Neural cell (in vitro differentiated cells): ENCODE measurements around the gene PIK3R6. TPM values are rescaled to one million over a fixed set of nuclear protein-coding genes. Genes with fewer than 3 reads are reported as not detected.

Experiments used
- H2AFZ ChIP-seq: fragments of 200-600, 300-800 bp; sonication (generic), shearing (Covaris generic); 2 replicates; pipeline ENCODE4 v1.6.0; 2014; ENCODE audit warnings: low read depth, mild to moderate bottlenecking, antibody characterized with exemption, low read length, moderate library complexity
- H3F3A ChIP-seq: fragments of 200-600 bp; shearing (Covaris generic); 2 replicates; pipeline ENCODE4 v1.6.1; 2016; ENCODE audit warnings: mild to moderate bottlenecking, moderate library complexity, mixed read lengths, antibody characterized with exemption, low read length; ENCODE audit not compliant: insufficient read depth, poor library complexity, severe bottlenecking
- H3K27ac ChIP-seq: fragments of 200-600, 300-800 bp; sonication (generic), shearing (Covaris generic); 2 replicates; pipeline ENCODE4 v1.5.1; 2014; ENCODE audit warnings: mild to moderate bottlenecking, low read length, moderate library complexity
- H3K27me3 ChIP-seq: fragments of 300-800, 200-600 bp; sonication (generic), shearing (Covaris generic); 2 replicates; pipeline ENCODE4 v1.6.0; 2014; ENCODE audit warnings: mild to moderate bottlenecking, low read depth, low read length, moderate library complexity; ENCODE audit not compliant: insufficient read depth
- H3K36me3 ChIP-seq: fragments of 300-800, 200-600 bp; sonication (generic), shearing (Covaris generic); 2 replicates; pipeline ENCODE4 v1.5.1; 2014; ENCODE audit warnings: mild to moderate bottlenecking, antibody characterized with exemption, low read length, moderate library complexity; ENCODE audit not compliant: insufficient read depth
- H3K4me2 ChIP-seq: fragments of 300-800, 200-600 bp; sonication (generic), shearing (Covaris generic); 2 replicates; pipeline ENCODE4 v1.6.0; 2014; ENCODE audit warnings: mild to moderate bottlenecking, low read length
- H3K4me3 ChIP-seq: fragments of 300-800, 200-600 bp; sonication (generic), shearing (Covaris generic); 2 replicates; pipeline ENCODE4 v1.5.1; 2014; ENCODE audit warnings: mild to moderate bottlenecking, low read length, moderate library complexity
- H3K79me2 ChIP-seq: fragments of 200-600 bp; shearing (Covaris generic); replicated peaks from 2 replicates; pipeline ENCODE4 v1.6.0; 2014; ENCODE audit warnings: mild to moderate bottlenecking, low read length, moderate library complexity; ENCODE audit not compliant: insufficient read depth
- H3K9ac ChIP-seq: fragments of 300-800, 200-600 bp; sonication (generic), shearing (Covaris generic); 2 replicates; pipeline ENCODE4 v1.6.1; 2016; ENCODE audit warnings: mild to moderate bottlenecking, low read length, mixed read lengths
- H3K9me2 ChIP-seq: fragments of 200-600 bp; shearing (Covaris generic); 2 replicates; pipeline ENCODE4 v1.6.1; 2016; ENCODE audit warnings: mild to moderate bottlenecking, low read length, mixed read lengths; ENCODE audit not compliant: insufficient read depth
- H3K9me3 ChIP-seq: fragments of 200-600, 300-800 bp; sonication (generic), shearing (Covaris generic); 2 replicates; pipeline ENCODE4 v1.6.1; 2016; ENCODE audit warnings: mild to moderate bottlenecking, mixed run types, low read length, moderate library complexity, mixed read lengths
- H4K20me1 ChIP-seq: fragments of 200-600 bp; shearing (Covaris generic); 2 replicates; pipeline ENCODE4 v1.6.1; 2016; ENCODE audit warnings: mild to moderate bottlenecking, mixed run types; ENCODE audit not compliant: insufficient read depth
- CTCF ChIP-seq: fragments of 450-650 bp; IDR thresholded peaks from 2 replicates; pipeline ENCODE4 v1.5.1; 2014; ENCODE audit warnings: antibody characterized with exemption, mild to moderate bottlenecking, moderate library complexity; ENCODE audit not compliant: poor library complexity, severe bottlenecking
- EP300 ChIP-seq: fragments of 450-650 bp; conservative IDR thresholded peaks from 2 replicates; pipeline ENCODE4 v1.6.1; 2014; ENCODE audit warnings: antibody characterized with exemption, mild to moderate bottlenecking, moderate library complexity; ENCODE audit not compliant: poor library complexity, severe bottlenecking
- EZH2 ChIP-seq: fragments of 200-600, 300-800 bp; shearing (Covaris generic), sonication (generic); IDR thresholded peaks from 2 replicates; pipeline ENCODE4 v1.6.1; 2014; ENCODE audit warnings: antibody characterized with exemption, low read length, borderline replicate concordance, mild to moderate bottlenecking; ENCODE audit not compliant: insufficient read depth, poor library complexity, severe bottlenecking
- MXI1 ChIP-seq: fragments of 450-650 bp; conservative IDR thresholded peaks from 2 replicates; pipeline ENCODE4 v1.6.1; 2014; ENCODE audit warnings: antibody characterized with exemption, mild to moderate bottlenecking; ENCODE audit not compliant: poor library complexity, severe bottlenecking
- POLR2AphosphoS5 ChIP-seq: IDR thresholded peaks from 2 replicates; pipeline ENCODE4 v1.6.1; 2012
- RAD21 ChIP-seq: fragments of 450-650 bp; conservative IDR thresholded peaks from 2 replicates; pipeline ENCODE4 v1.6.1; 2014; ENCODE audit warnings: antibody characterized with exemption, mild to moderate bottlenecking, moderate library complexity
- REST ChIP-seq: IDR thresholded peaks from 2 replicates; pipeline ENCODE4 v1.6.1; 2012; ENCODE audit warnings: borderline replicate concordance
- SMC3 ChIP-seq: fragments of 450-650 bp; conservative IDR thresholded peaks from 2 replicates; pipeline ENCODE4 v1.6.1; 2014; ENCODE audit warnings: antibody characterized with exemption, mild to moderate bottlenecking, moderate library complexity; ENCODE audit not compliant: poor library complexity
- TAF1 ChIP-seq: IDR thresholded peaks from 2 replicates; pipeline ENCODE4 v1.6.1; 2012; ENCODE audit warnings: low read depth
- polyA plus RNA-seq: library from polyadenylated mRNA; depleted of rRNA; stranded (reverse); fragments of >200 nt; gene quantifications from 2 replicates; pipeline ENCODE4 v1.2.3, GENCODE V29; 2014

The PIK3R6 gene
- polyA plus RNA-seq, 1 donor from 2014 or later, result not detected

GRCh38 chr17:8868092-8868491 lies 618 bp upstream of the PIK3R6 start:
- H3K27me3 ChIP-seq, result no peaks in the 10 kb centered on the region
- no peak overlapping the region for H2AFZ ChIP-seq
- H3K79me2 ChIP-seq, result no peaks in the 10 kb centered on the region
- H3K4me2 ChIP-seq, result no peak overlapping the region
- H4K20me1 ChIP-seq, result no peaks in the 10 kb centered on the region
- no peaks in the 10 kb centered on the region for H3K9me2 ChIP-seq
- no peaks in the 10 kb centered on the region for H3K36me3 ChIP-seq
- no peak overlapping the region for H3K9ac ChIP-seq
- no peak overlapping the region for H3K27ac ChIP-seq
- H3K4me3 ChIP-seq, result no peak overlapping the region
- no peak for TF ChIP-seq EZH2
- no peak for TF ChIP-seq REST
- no peak for TF ChIP-seq CTCF
- TF ChIP-seq EP300, result no peak
- TF ChIP-seq MXI1, result no peak
- TF ChIP-seq SMC3, result no peak
- no peak for TF ChIP-seq RAD21
- TF ChIP-seq POLR2AphosphoS5, result no peak
- no peak for TF ChIP-seq TAF1
- H3F3A ChIP-seq, result no peaks in the 10 kb centered on the region
- no peaks in the 10 kb centered on the region for H3K9me3 ChIP-seq

DNA sequence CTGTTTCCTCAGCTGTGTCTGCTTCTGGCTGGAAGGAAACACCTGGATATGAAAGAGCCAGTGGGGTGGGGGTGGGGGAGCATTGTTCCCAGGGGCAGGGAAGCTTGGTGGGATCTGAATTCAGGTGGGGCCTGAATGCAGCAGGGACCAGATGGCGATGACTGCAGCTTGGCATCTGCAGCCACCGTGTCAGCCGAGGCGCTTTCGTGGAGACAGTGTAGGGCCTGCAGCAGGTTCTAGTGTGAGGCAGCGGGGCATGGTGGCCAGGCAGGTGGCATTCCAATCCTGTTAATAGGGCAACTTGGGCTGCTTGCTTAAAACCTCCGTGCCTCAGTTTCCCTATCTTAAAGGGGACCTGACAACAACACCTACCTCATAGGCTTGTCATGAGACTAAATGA lies 1.7 kb downstream of the PIK3R6 start:
- no peak overlapping the region for H3K9ac ChIP-seq
- no peaks in the 10 kb centered on the region for H4K20me1 ChIP-seq
- no peak overlapping the region for H3K27ac ChIP-seq
- H3K4me2 ChIP-seq, result no peak overlapping the region
- no peaks in the 10 kb centered on the region for H3K9me2 ChIP-seq
- no peaks in the 10 kb centered on the region for H3K79me2 ChIP-seq
- H3K9me3 ChIP-seq, result no peaks in the 10 kb centered on the region
- no peak overlapping the region for H3K4me3 ChIP-seq
- no peak overlapping the region for H2AFZ ChIP-seq
- no peaks in the 10 kb centered on the region for H3K36me3 ChIP-seq
- TF ChIP-seq TAF1 (no peak), MXI1 (no peak), EP300 (no peak), CTCF (no peak), SMC3 (no peak), POLR2AphosphoS5 (no peak), RAD21 (no peak), REST (no peak), EZH2 (no peak)
- no peaks in the 10 kb centered on the region for H3F3A ChIP-seq
- H3K27me3 ChIP-seq, result no peaks in the 10 kb centered on the region
